ENCODE data around the gene VPS51. TPM values are rescaled to one million over a fixed set of nuclear protein-coding genes. Genes with fewer than 3 reads are reported as not detected.
A peak's percentile ranks its signal among the peaks of the same experiment; 100 is the strongest.

Gene VPS51
- total and polyA plus RNA-seq, 2 of the 13 experiments (the other 11 are each of a cell fraction or from before 2014, with no cell fraction given): 76.3 to 90.6 TPM

GRCh38 chr11:65134952-65135632 is 39.1 kb downstream of the VPS51 start (continued):
- TF ChIP-seq FUBP1 (CRISPR knock-in tag; IDR thresholded peaks at IDR 0.05; ENCODE audit: borderline replicate concordance) (no peak), TFDP2 (CRISPR knock-in tag; IDR thresholded peaks at IDR 0.05) (no peak; the same call in 1 of the 2 replicates), SPEN (CRISPR knock-in tag; IDR thresholded peaks at IDR 0.05; ENCODE audit: low read depth) (0 out of 2 replicates have a peak, but pooled peaks have one; percentile 2), ZSCAN22 (CRISPR knock-in tag; IDR thresholded peaks at IDR 0.05) (no peak), ZNF350 (CRISPR knock-in tag; IDR thresholded peaks at IDR 0.05; ENCODE audit: borderline replicate concordance, low read depth) (0 out of 2 replicates have a peak, but pooled peaks have one; percentile 4), SP1 (IDR thresholded peaks at IDR 0.05) (no peak), SP1 (CRISPR knock-in tag; IDR thresholded peaks at IDR 0.05) (no peak; the same call in 1 of the 2 replicates), NCOA5 (CRISPR knock-in tag; IDR thresholded peaks at IDR 0.05) (no peak), FOSL1 (CRISPR knock-in tag; IDR thresholded peaks at IDR 0.05; ENCODE audit: borderline replicate concordance) (no peak), ARID3A (IDR thresholded peaks at IDR 0.05; ENCODE audit: low read depth, low read length) (no peak), ZNF101 (CRISPR knock-in tag; IDR thresholded peaks at IDR 0.05; ENCODE audit: borderline replicate concordance, low read depth) (no peak), ZFX (CRISPR knock-in tag; IDR thresholded peaks at IDR 0.05; ENCODE audit: low read depth) (peak; percentile 59; the same call in 1 of the 2 replicates), PAF1 (CRISPR knock-in tag; IDR thresholded peaks at IDR 0.05) (no peak), MIXL1 (CRISPR knock-in tag; IDR thresholded peaks at IDR 0.05) (peak; percentile 32; the same call in 1 of the 2 replicates), SYNCRIP (IDR thresholded peaks at IDR 0.05; ENCODE audit: insufficient read depth, low read depth, low read length) (no peak), GTF2F1 (IDR thresholded peaks at IDR 0.05; ENCODE audit: low read length) (no peak), TAF1 (CRISPR knock-in tag; IDR thresholded peaks at IDR 0.05) (peak; percentile 76), ZNF574 (CRISPR knock-in tag; IDR thresholded peaks at IDR 0.05) (no peak; the same call in none of the 2 replicates), MAFF (IDR thresholded peaks at IDR 0.05; ENCODE audit: low read depth, low read length) (no peak), ZNF724P (CRISPR knock-in tag; IDR thresholded peaks at IDR 0.05; ENCODE audit: borderline replicate concordance) (no peak), HDAC6 (IDR thresholded peaks at IDR 0.05; ENCODE audit: low read depth, low read length) (no peak), ZC3H13 (CRISPR knock-in tag; IDR thresholded peaks at IDR 0.05) (no peak), CENPX (CRISPR knock-in tag; IDR thresholded peaks at IDR 0.05) (no peak), ZNF746 (CRISPR knock-in tag; IDR thresholded peaks at IDR 0.05) (peak; percentile 34)
